ENCODE results near the gene KAT6B. TPM values are rescaled to one million over a fixed set of nuclear protein-coding genes. Genes with fewer than 3 reads are reported as not detected.

Gene KAT6B
- total RNA-seq, 1 donor from 2014 or later = 41.1 TPM

DNA sequence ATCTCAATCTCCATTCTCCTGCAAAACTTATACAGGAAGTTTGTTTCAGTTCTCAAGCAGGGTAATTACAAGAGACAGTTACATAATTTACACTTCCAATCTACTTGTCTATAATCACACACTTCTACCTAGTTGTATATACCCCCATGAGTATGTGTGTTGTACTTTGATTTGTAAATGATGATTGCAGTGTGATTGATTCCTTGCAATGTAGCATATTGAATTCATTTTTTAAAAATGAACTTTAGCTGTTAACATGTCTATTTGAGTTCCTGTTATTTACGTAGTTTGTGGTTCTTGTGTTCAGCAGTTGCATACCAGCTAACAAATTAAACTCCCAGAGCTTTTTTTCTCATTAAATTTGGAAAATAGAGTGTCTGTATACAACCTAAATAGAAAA is 182.6 kb downstream of the KAT6B start:
- intact Hi-C loops (cut with DNase I) = loop anchor here (10.0 kb wide), 1 partner anchor 304 kb away; no protein-coding TSS in a partner anchor

DNA sequence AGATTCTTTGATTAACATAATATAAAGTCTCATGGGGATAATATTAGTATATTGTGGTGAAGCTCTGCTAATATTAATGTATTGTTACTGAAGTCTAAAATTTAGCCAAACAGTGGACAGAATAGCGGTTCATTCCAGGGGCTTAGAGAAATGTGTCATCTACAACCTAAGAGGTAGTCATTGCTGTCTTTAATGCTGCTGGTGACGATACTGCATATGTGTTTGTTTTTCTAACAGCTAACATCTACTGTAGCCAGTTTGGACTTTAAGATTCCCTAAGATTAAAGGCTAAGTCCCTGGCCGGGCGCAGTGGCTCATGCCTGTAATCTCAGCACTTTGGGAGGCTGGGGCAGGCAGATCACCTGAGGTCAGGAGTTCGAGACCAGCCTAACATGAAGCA is 183.0 kb downstream of the KAT6B start:
- no peaks in the 10 kb centered on the region for H3K9me3 ChIP-seq
- TF ChIP-seq, protein P1, sequence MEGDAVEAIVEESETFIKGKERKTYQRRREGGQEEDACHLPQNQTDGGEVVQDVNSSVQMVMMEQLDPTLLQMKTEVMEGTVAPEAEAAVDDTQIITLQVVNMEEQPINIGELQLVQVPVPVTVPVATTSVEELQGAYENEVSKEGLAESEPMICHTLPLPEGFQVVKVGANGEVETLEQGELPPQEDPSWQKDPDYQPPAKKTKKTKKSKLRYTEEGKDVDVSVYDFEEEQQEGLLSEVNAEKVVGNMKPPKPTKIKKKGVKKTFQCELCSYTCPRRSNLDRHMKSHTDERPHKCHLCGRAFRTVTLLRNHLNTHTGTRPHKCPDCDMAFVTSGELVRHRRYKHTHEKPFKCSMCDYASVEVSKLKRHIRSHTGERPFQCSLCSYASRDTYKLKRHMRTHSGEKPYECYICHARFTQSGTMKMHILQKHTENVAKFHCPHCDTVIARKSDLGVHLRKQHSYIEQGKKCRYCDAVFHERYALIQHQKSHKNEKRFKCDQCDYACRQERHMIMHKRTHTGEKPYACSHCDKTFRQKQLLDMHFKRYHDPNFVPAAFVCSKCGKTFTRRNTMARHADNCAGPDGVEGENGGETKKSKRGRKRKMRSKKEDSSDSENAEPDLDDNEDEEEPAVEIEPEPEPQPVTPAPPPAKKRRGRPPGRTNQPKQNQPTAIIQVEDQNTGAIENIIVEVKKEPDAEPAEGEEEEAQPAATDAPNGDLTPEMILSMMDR (IDR thresholded peaks at IDR 0.05) = no peak
- H3K4me3 ChIP-seq = no peak overlapping the region
- no peak for DNase-seq (ENCODE audit: low spot score in 2 of 2)
- no peak overlapping the region for H3K27ac ChIP-seq
- no peaks in the 10 kb centered on the region for H3K27me3 ChIP-seq
- peaks cover 0 to 3% of the 10 kb centered on the region in 2 donors for H3K4me1 ChIP-seq
- peaks cover 0 to 5% of the 10 kb centered on the region in 2 donors for H3K36me3 ChIP-seq
- intact Hi-C loops (cut with DNase I) = loop anchor here (10.0 kb wide), 1 partner anchor 305 kb away; no protein-coding TSS in a partner anchor

More for the DNA sequence above, 182.6 kb downstream of the KAT6B start:
- TF ChIP-seq, protein P1 (IDR thresholded peaks at IDR 0.05) = no peak
- H3K4me3 ChIP-seq = no peak overlapping the region
- H3K9me3 ChIP-seq = no peaks in the 10 kb centered on the region
- DNase-seq (ENCODE audit: low spot score in 2 of 2) = no peak
- H3K27ac ChIP-seq = no peak overlapping the region
- H3K27me3 ChIP-seq = no peaks in the 10 kb centered on the region
- peaks cover 0 to 5% of the 10 kb centered on the region in 2 donors for H3K36me3 ChIP-seq
- H3K4me1 ChIP-seq = peaks cover 0 to 3% of the 10 kb centered on the region in 2 donors

- H3K4me3 ChIP-seq = no peak overlapping the region
- peaks cover 0 to 5% of the 10 kb centered on the region in 2 donors for H3K36me3 ChIP-seq
- intact Hi-C loops (cut with DNase I) = no loop called here
- DNase-seq (ENCODE audit: low spot score in 2 of 2) = no peak
- H3K4me1 ChIP-seq = peaks cover 0 to 3% of the 10 kb centered on the region in 2 donors
- no peaks in the 10 kb centered on the region for H3K9me3 ChIP-seq
- H3K27ac ChIP-seq = no peak overlapping the region
- TF ChIP-seq, protein P1 (IDR thresholded peaks at IDR 0.05) = no peak
- no peaks in the 10 kb centered on the region for H3K27me3 ChIP-seq
Observed at GRCh38 chr10:75010373-75010772, 184.0 kb downstream of the KAT6B start.

DNA sequence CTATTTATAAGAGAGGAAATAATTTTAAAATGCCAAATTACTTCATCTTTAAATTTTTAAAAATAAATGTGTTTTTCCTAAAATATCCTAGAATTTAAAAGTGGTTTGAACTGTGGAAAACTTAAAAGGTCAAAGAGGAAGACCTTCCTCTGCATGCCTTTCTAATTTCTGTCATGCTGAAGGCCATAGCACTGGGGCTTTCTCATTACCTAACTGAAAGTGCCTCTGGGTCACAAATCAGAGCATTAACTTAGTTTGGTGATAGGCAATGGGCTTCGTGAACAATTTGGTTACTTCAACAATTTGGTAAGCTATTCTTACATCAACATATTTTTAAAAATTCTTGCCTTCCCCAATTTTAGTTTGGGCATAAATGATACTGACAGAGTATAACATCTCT is 184.8 kb downstream of the KAT6B start:
- DNase-seq (ENCODE audit: low spot score in 2 of 2) = no peak
- Histone ChIP-seq H3K36me3 (peaks cover 0 to 4% of the 10 kb centered on the region in 2 donors), H3K4me1 (peaks cover 0 to 3% of the 10 kb centered on the region in 2 donors), H3K27ac (no peak overlapping the region), H3K9me3 (no peaks in the 10 kb centered on the region), H3K4me3 (no peak overlapping the region), H3K27me3 (no peaks in the 10 kb centered on the region)
- intact Hi-C loops (cut with DNase I) = no loop called here
- TF ChIP-seq, protein P1 (IDR thresholded peaks at IDR 0.05) = no peak

DNA sequence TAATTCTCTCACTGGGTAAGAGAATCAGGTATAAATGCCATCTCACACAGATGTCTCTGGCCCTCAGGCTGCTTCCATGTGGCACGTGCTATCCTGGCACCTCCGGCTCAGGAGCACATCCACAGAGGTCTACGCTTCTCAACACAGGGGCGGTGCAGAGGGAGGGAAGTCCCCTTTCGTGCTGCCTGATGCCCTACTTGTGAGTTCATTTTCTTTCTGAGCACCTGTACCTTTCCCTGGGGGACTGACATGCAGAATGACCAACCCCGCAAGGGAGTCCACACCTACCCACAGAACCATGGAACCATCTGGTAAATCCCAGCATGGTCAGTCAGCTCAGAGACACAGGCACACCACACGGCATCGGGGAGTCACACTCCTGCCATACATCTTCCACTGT is 186.1 kb downstream of the KAT6B start:
- no peak for DNase-seq (ENCODE audit: low spot score in 2 of 2)
- no peak overlapping the region for H3K4me3 ChIP-seq
- H3K36me3 ChIP-seq = no peaks in the 10 kb centered on the region
- no peak overlapping the region for H3K27ac ChIP-seq
- TF ChIP-seq, protein P1 (IDR thresholded peaks at IDR 0.05) = no peak
- H3K4me1 ChIP-seq = peaks cover 0 to 3% of the 10 kb centered on the region in 2 donors
- H3K27me3 ChIP-seq = no peaks in the 10 kb centered on the region
- intact Hi-C loops (cut with DNase I) = no loop called here
- H3K9me3 ChIP-seq = no peaks in the 10 kb centered on the region

DNA sequence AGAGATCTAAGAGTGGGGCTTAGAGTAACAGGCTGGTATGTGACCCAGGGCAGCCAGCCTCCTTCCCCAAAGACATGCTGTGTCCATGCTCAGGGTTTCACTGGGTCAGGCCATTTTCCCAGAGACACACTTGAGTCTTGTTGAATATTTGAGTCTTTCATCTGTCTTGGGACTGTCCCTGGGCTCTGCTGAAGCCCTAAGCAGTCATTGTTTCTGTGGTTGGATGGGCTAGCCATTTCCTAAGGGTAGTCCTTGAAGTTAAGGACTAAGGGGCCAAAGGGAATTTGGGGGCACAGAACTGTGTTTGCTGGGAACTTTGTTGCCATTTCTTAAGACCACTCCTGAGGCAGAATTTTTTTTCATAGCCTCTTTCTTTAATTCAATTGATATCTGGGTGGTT is 186.6 kb downstream of the KAT6B start:
- DNase-seq (ENCODE audit: low spot score in 2 of 2) = no peak
- Histone ChIP-seq H3K27me3 (no peaks in the 10 kb centered on the region), H3K9me3 (no peaks in the 10 kb centered on the region), H3K4me3 (no peak overlapping the region), H3K36me3 (no peaks in the 10 kb centered on the region), H3K4me1 (peaks cover 0 to 3% of the 10 kb centered on the region in 2 donors), H3K27ac (no peak overlapping the region)
- intact Hi-C loops (cut with DNase I) = no loop called here
- TF ChIP-seq, protein P1 (IDR thresholded peaks at IDR 0.05) = no peak
